ENCODE results near the gene MLLT1.

MLLT1 gene

GRCh38 chr19:6267552-6268381 lies 12.0 kb downstream of the MLLT1 start:
- no peak overlapping the region for H3K27ac ChIP-seq
- no peak overlapping the region for H3K9ac ChIP-seq (ENCODE audit: insufficient read length)
- DNase-seq (ENCODE audit: low read depth, low spot score) = no peak
- H3K4me3 ChIP-seq = no peak overlapping the region
- peaks cover 42% of the 10 kb centered on the region for H3K36me3 ChIP-seq (ENCODE audit: insufficient read depth, low read length)
- no peak for TF ChIP-seq FOXP2 (optimal IDR thresholded peaks at IDR 0.05; ENCODE audit: control extremely low read depth, extremely low read length, insufficient read depth)
- no peak for TF ChIP-seq POLR2AphosphoS5 (IDR thresholded peaks at IDR 0.05; ENCODE audit: borderline replicate concordance, low read depth, low read length)
- no peak for TF ChIP-seq EZH2 (IDR thresholded peaks at IDR 0.05)
- no peaks in the 10 kb centered on the region for H3K9me3 ChIP-seq (ENCODE audit: low read depth, low read length)

- Histone ChIP-seq H3K27ac (no peak overlapping the region), H3K9me3 (ENCODE audit: low read depth, low read length) (no peaks in the 10 kb centered on the region), H3K36me3 (ENCODE audit: insufficient read depth, low read length) (peaks cover 61% of the 10 kb centered on the region), H3K9ac (ENCODE audit: insufficient read length) (peak overlapping the region; percentile 32), H3K4me3 (no peak overlapping the region)
- no peak for DNase-seq (ENCODE audit: low read depth, low spot score)
- TF ChIP-seq POLR2AphosphoS5 (IDR thresholded peaks at IDR 0.05; ENCODE audit: borderline replicate concordance, low read depth, low read length) = no peak
- no peak for TF ChIP-seq FOXP2 (optimal IDR thresholded peaks at IDR 0.05; ENCODE audit: control extremely low read depth, extremely low read length, insufficient read depth)
- TF ChIP-seq EZH2 (IDR thresholded peaks at IDR 0.05) = no peak
Observed at GRCh38 chr19:6264803-6265202, 15.0 kb downstream of the MLLT1 start.

GRCh38 chr19:6263735-6264444 lies 15.9 kb downstream of the MLLT1 start:
- Histone ChIP-seq H3K9me3 (ENCODE audit: low read depth, low read length) (no peaks in the 10 kb centered on the region), H3K4me3 (no peak overlapping the region), H3K9ac (ENCODE audit: insufficient read length) (peak overlapping the region; percentile 32), H3K27ac (peak overlapping the region; percentile 57; the same call in 1 of the 2 replicates), H3K36me3 (ENCODE audit: insufficient read depth, low read length) (peaks cover 63% of the 10 kb centered on the region)
- no peak for TF ChIP-seq POLR2AphosphoS5 (IDR thresholded peaks at IDR 0.05; ENCODE audit: borderline replicate concordance, low read depth, low read length)
- no peak for DNase-seq (ENCODE audit: low read depth, low spot score)

GRCh38 chr19:6263306-6263705 lies 16.5 kb downstream of the MLLT1 start:
- no peak for DNase-seq (ENCODE audit: low read depth, low spot score)
- no peak overlapping the region for H3K9ac ChIP-seq (ENCODE audit: insufficient read length)
- TF ChIP-seq EZH2 (IDR thresholded peaks at IDR 0.05) = no peak
- no peak for TF ChIP-seq POLR2AphosphoS5 (IDR thresholded peaks at IDR 0.05; ENCODE audit: borderline replicate concordance, low read depth, low read length)
- TF ChIP-seq FOXP2 (optimal IDR thresholded peaks at IDR 0.05; ENCODE audit: control extremely low read depth, extremely low read length, insufficient read depth) = no peak
- H3K4me3 ChIP-seq = no peak overlapping the region
- peaks cover 66% of the 10 kb centered on the region for H3K36me3 ChIP-seq (ENCODE audit: insufficient read depth, low read length)
- H3K9me3 ChIP-seq (ENCODE audit: low read depth, low read length) = no peaks in the 10 kb centered on the region
- H3K27ac ChIP-seq = no peak overlapping the region

- no peak for DNase-seq (ENCODE audit: low read depth, low spot score)
- Histone ChIP-seq H3K4me3 (no peak overlapping the region), H3K36me3 (ENCODE audit: insufficient read depth, low read length) (peaks cover 68% of the 10 kb centered on the region), H3K27ac (no peak overlapping the region), H3K9me3 (ENCODE audit: low read depth, low read length) (no peaks in the 10 kb centered on the region), H3K9ac (ENCODE audit: insufficient read length) (no peak overlapping the region)
- TF ChIP-seq FOXP2 (optimal IDR thresholded peaks at IDR 0.05; ENCODE audit: control extremely low read depth, extremely low read length, insufficient read depth) (no peak), POLR2AphosphoS5 (IDR thresholded peaks at IDR 0.05; ENCODE audit: borderline replicate concordance, low read depth, low read length) (no peak), EZH2 (IDR thresholded peaks at IDR 0.05) (no peak)
Observed at GRCh38 chr19:6262519-6262918, 17.3 kb downstream of the MLLT1 start.

- H3K4me3 ChIP-seq = no peak overlapping the region
- H3K9me3 ChIP-seq (ENCODE audit: low read depth, low read length) = no peaks in the 10 kb centered on the region
- H3K36me3 ChIP-seq (ENCODE audit: insufficient read depth, low read length) = peaks cover 70% of the 10 kb centered on the region
Observed at GRCh38 chr19:6261883-6262282, 17.9 kb downstream of the MLLT1 start.

GRCh38 chr19:6260912-6261650 lies 18.7 kb downstream of the MLLT1 start:
- no peak overlapping the region for H3K27ac ChIP-seq
- no peak overlapping the region for H3K9ac ChIP-seq (ENCODE audit: insufficient read length)
- no peaks in the 10 kb centered on the region for H3K9me3 ChIP-seq (ENCODE audit: low read depth, low read length)
- peaks cover 69% of the 10 kb centered on the region for H3K36me3 ChIP-seq (ENCODE audit: insufficient read depth, low read length)
- DNase-seq (ENCODE audit: low read depth, low spot score) = no peak
- H3K4me3 ChIP-seq = no peak overlapping the region
- no peak for TF ChIP-seq POLR2AphosphoS5 (IDR thresholded peaks at IDR 0.05; ENCODE audit: borderline replicate concordance, low read depth, low read length)
- TF ChIP-seq FOXP2 (optimal IDR thresholded peaks at IDR 0.05; ENCODE audit: control extremely low read depth, extremely low read length, insufficient read depth) = no peak
- no peak for TF ChIP-seq EZH2 (IDR thresholded peaks at IDR 0.05)

More at GRCh38 chr19:6261883-6262282, 17.9 kb downstream of the MLLT1 start:
- DNase-seq (ENCODE audit: low read depth, low spot score) = no peak
- TF ChIP-seq POLR2AphosphoS5 (IDR thresholded peaks at IDR 0.05; ENCODE audit: borderline replicate concordance, low read depth, low read length) = no peak
- TF ChIP-seq FOXP2 (optimal IDR thresholded peaks at IDR 0.05; ENCODE audit: control extremely low read depth, extremely low read length, insufficient read depth) = no peak
- no peak for TF ChIP-seq EZH2 (IDR thresholded peaks at IDR 0.05)
- Histone ChIP-seq H3K9ac (ENCODE audit: insufficient read length) (no peak overlapping the region), H3K27ac (no peak overlapping the region)

GRCh38 chr19:6260376-6260775 lies 19.4 kb downstream of the MLLT1 start:
- no peak for TF ChIP-seq FOXP2 (optimal IDR thresholded peaks at IDR 0.05; ENCODE audit: control extremely low read depth, extremely low read length, insufficient read depth)
- no peak for TF ChIP-seq POLR2AphosphoS5 (IDR thresholded peaks at IDR 0.05; ENCODE audit: borderline replicate concordance, low read depth, low read length)
- Histone ChIP-seq H3K36me3 (ENCODE audit: insufficient read depth, low read length) (peaks cover 69% of the 10 kb centered on the region), H3K9ac (ENCODE audit: insufficient read length) (no peak overlapping the region), H3K27ac (no peak overlapping the region), H3K4me3 (no peak overlapping the region), H3K9me3 (ENCODE audit: low read depth, low read length) (no peaks in the 10 kb centered on the region)
- no peak for DNase-seq (ENCODE audit: low read depth, low spot score)

Data from SK-N-MC (cell line).